SK-N-SH treated with all-trans-retinoic acid at 6 μM for 48 hours (cell line): ENCODE results near the gene ROBO1.

ENCODE experiments used
- ATAC-seq: fragments of 200-7000 bp; cut with Tn5 transposase; 3 replicates; pipeline ENCODE4 v1.9.1; 2020; ENCODE audit warnings: mild to moderate bottlenecking, moderate library complexity
- ARNTL ChIP-seq: fragments of 450-650 bp; formaldehyde crosslinking; IDR thresholded peaks from 2 replicates; pipeline ENCODE4 v1.5.0; 2020; ENCODE audit warnings: low read depth, mild to moderate bottlenecking, moderate library complexity, borderline replicate concordance
- BACH2 ChIP-seq: fragments of 250-450 bp; sonication (Bioruptor Pico); IDR thresholded peaks from 2 replicates; pipeline ENCODE4 v1.9.0; 2021; ENCODE audit warnings: mild to moderate bottlenecking, borderline replicate concordance
- CSDC2 ChIP-seq: fragments of 250-450 bp; sonication (Bioruptor Pico); IDR thresholded peaks from 2 replicates; pipeline ENCODE4 v1.5.0; 2020; ENCODE audit warnings: mild to moderate bottlenecking, moderate library complexity
- ESRRG ChIP-seq: fragments of 250-450 bp; sonication (Bioruptor Pico); IDR thresholded peaks from 2 replicates; pipeline ENCODE4 v1.6.1; 2021; ENCODE audit warnings: mild to moderate bottlenecking
- GLIS3 ChIP-seq: fragments of 250-450 bp; sonication (Bioruptor Pico); IDR thresholded peaks from 2 replicates; pipeline ENCODE4 v1.5.0; 2020; ENCODE audit warnings: mild to moderate bottlenecking, moderate library complexity
- ISL1 ChIP-seq: fragments of 250-450 bp; sonication (Bioruptor Pico); IDR thresholded peaks from 2 replicates; pipeline ENCODE4 v2.1.2; 2022; ENCODE audit warnings: mild to moderate bottlenecking, moderate library complexity
- OSR1 ChIP-seq: fragments of 250-450 bp; sonication (Bioruptor Pico); IDR thresholded peaks from 2 replicates; pipeline ENCODE4 v1.8.0; 2022; ENCODE audit warnings: moderate library complexity, mild to moderate bottlenecking, inconsistent platforms
- PATZ1 ChIP-seq: fragments of 250-450 bp; sonication (Bioruptor Pico); IDR thresholded peaks from 2 replicates; pipeline ENCODE4 v1.8.0; 2020; ENCODE audit warnings: mild to moderate bottlenecking, moderate library complexity, borderline replicate concordance
- POU6F1 ChIP-seq: fragments of 250-450 bp; sonication (Bioruptor Pico); IDR thresholded peaks from 2 replicates; pipeline ENCODE4 v1.8.0; 2021; ENCODE audit warnings: low read depth, mild to moderate bottlenecking, moderate library complexity, borderline replicate concordance
- PPARA ChIP-seq: fragments of 250-450 bp; sonication (Bioruptor Pico); IDR thresholded peaks from 2 replicates; pipeline ENCODE4 v1.5.0; 2020; ENCODE audit warnings: mild to moderate bottlenecking, borderline replicate concordance
- RARB ChIP-seq: fragments of 250-450 bp; sonication (Bioruptor Pico); IDR thresholded peaks from 2 replicates; pipeline ENCODE4 v1.8.0; 2021; ENCODE audit warnings: mild to moderate bottlenecking, moderate library complexity
- SNAI2 ChIP-seq: fragments of 250-450 bp; sonication (Bioruptor Pico); IDR thresholded peaks from 2 replicates; pipeline ENCODE4 v1.5.0; 2020; ENCODE audit warnings: mild to moderate bottlenecking, moderate library complexity
- TCF4 ChIP-seq: fragments of 250-450 bp; sonication (Bioruptor Pico); IDR thresholded peaks from 2 replicates; pipeline ENCODE4 v1.8.0; 2021; ENCODE audit warnings: mild to moderate bottlenecking, moderate library complexity, borderline replicate concordance
- TOX ChIP-seq: fragments of 250-450 bp; sonication (Bioruptor Pico); IDR thresholded peaks from 2 replicates; pipeline ENCODE4 v1.8.0; 2021; ENCODE audit warnings: mild to moderate bottlenecking, moderate library complexity, borderline replicate concordance
- ZC3H10 ChIP-seq: fragments of 250-450 bp; sonication (Bioruptor Pico); IDR thresholded peaks from 2 replicates; pipeline ENCODE4 v1.5.1; 2021; ENCODE audit warnings: mild to moderate bottlenecking, moderate library complexity
- ZFP3 ChIP-seq: fragments of 250-450 bp; sonication (Bioruptor Pico); IDR thresholded peaks from 2 replicates; pipeline ENCODE4 v1.5.0; 2020; ENCODE audit warnings: mild to moderate bottlenecking, moderate library complexity
- ZFP30 ChIP-seq: fragments of 450-650 bp; formaldehyde crosslinking; IDR thresholded peaks from 2 replicates; pipeline ENCODE4 v1.5.0; 2022; ENCODE audit warnings: mild to moderate bottlenecking, moderate library complexity
- ZNF565 ChIP-seq: fragments of 450-650 bp; formaldehyde crosslinking; conservative IDR thresholded peaks from 2 replicates; pipeline ENCODE4 v1.5.0; 2020; ENCODE audit warnings: low read depth, mild to moderate bottlenecking, moderate library complexity
- ZNF8 ChIP-seq: fragments of 450-650 bp; formaldehyde crosslinking; IDR thresholded peaks from 2 replicates; pipeline ENCODE4 v1.5.0; 2020; ENCODE audit warnings: mild to moderate bottlenecking, moderate library complexity
- TF ChIP-seq, protein P1 (sequence below): fragments of 250-450 bp; sonication (Bioruptor Pico); IDR thresholded peaks from 2 replicates; pipeline ENCODE4 v1.5.0; 2020; ENCODE audit warnings: mild to moderate bottlenecking, moderate library complexity
- TF ChIP-seq, protein P2 (sequence below): fragments of 250-450 bp; sonication (Bioruptor Pico); IDR thresholded peaks from 2 replicates; pipeline ENCODE4 v1.5.1; 2021; ENCODE audit warnings: mild to moderate bottlenecking, moderate library complexity
- TF ChIP-seq, protein P3 (sequence below): fragments of 250-450 bp; sonication (Bioruptor Pico); IDR thresholded peaks from 2 replicates; pipeline ENCODE4 v1.5.1; 2020; ENCODE audit warnings: low read depth, mild to moderate bottlenecking, moderate library complexity

ROBO1 gene

GRCh38 chr3:78941587-78941986 is 826.2 kb downstream of the ROBO1 start (continued):
- TF ChIP-seq, protein P1, sequence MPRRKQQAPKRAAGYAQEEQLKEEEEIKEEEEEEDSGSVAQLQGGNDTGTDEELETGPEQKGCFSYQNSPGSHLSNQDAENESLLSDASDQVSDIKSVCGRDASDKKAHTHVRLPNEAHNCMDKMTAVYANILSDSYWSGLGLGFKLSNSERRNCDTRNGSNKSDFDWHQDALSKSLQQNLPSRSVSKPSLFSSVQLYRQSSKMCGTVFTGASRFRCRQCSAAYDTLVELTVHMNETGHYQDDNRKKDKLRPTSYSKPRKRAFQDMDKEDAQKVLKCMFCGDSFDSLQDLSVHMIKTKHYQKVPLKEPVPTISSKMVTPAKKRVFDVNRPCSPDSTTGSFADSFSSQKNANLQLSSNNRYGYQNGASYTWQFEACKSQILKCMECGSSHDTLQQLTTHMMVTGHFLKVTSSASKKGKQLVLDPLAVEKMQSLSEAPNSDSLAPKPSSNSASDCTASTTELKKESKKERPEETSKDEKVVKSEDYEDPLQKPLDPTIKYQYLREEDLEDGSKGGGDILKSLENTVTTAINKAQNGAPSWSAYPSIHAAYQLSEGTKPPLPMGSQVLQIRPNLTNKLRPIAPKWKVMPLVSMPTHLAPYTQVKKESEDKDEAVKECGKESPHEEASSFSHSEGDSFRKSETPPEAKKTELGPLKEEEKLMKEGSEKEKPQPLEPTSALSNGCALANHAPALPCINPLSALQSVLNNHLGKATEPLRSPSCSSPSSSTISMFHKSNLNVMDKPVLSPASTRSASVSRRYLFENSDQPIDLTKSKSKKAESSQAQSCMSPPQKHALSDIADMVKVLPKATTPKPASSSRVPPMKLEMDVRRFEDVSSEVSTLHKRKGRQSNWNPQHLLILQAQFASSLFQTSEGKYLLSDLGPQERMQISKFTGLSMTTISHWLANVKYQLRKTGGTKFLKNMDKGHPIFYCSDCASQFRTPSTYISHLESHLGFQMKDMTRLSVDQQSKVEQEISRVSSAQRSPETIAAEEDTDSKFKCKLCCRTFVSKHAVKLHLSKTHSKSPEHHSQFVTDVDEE (CRISPR knock-in tag), result no peak
- no peak for TF ChIP-seq GLIS3 (CRISPR knock-in tag)
- no peak for TF ChIP-seq OSR1 (CRISPR knock-in tag)
- TF ChIP-seq, all 23 proteins: peak for 0

- no peak for ATAC-seq
- no peak for TF ChIP-seq ZFP30 (CRISPR knock-in tag)
- TF ChIP-seq PPARA (CRISPR knock-in tag), result no peak
- no peak for TF ChIP-seq OSR1 (CRISPR knock-in tag)
- TF ChIP-seq ESRRG (CRISPR knock-in tag), result no peak
- TF ChIP-seq, protein P2, sequence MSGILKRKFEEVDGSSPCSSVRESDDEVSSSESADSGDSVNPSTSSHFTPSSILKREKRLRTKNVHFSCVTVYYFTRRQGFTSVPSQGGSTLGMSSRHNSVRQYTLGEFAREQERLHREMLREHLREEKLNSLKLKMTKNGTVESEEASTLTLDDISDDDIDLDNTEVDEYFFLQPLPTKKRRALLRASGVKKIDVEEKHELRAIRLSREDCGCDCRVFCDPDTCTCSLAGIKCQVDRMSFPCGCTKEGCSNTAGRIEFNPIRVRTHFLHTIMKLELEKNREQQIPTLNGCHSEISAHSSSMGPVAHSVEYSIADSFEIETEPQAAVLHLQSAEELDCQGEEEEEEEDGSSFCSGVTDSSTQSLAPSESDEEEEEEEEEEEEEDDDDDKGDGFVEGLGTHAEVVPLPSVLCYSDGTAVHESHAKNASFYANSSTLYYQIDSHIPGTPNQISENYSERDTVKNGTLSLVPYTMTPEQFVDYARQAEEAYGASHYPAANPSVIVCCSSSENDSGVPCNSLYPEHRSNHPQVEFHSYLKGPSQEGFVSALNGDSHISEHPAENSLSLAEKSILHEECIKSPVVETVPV, result no peak
- no peak for TF ChIP-seq SNAI2 (CRISPR knock-in tag)
- TF ChIP-seq ZNF565, result no peak
- TF ChIP-seq CSDC2 (CRISPR knock-in tag), result no peak
- TF ChIP-seq BACH2 (CRISPR knock-in tag), result no peak
- TF ChIP-seq ZFP3, result no peak
- no peak for TF ChIP-seq ARNTL
- TF ChIP-seq POU6F1, result no peak
- TF ChIP-seq PATZ1 (CRISPR knock-in tag), result no peak
- no peak for TF ChIP-seq GLIS3 (CRISPR knock-in tag)
- no peak for TF ChIP-seq ZC3H10 (CRISPR knock-in tag)
- TF ChIP-seq RARB, result no peak
- no peak for TF ChIP-seq TCF4
- TF ChIP-seq, protein P3, sequence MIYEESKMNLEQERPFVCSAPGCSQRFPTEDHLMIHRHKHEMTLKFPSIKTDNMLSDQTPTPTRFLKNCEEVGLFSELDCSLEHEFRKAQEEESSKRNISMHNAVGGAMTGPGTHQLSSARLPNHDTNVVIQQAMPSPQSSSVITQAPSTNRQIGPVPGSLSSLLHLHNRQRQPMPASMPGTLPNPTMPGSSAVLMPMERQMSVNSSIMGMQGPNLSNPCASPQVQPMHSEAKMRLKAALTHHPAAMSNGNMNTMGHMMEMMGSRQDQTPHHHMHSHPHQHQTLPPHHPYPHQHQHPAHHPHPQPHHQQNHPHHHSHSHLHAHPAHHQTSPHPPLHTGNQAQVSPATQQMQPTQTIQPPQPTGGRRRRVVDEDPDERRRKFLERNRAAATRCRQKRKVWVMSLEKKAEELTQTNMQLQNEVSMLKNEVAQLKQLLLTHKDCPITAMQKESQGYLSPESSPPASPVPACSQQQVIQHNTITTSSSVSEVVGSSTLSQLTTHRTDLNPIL (CRISPR knock-in tag), result no peak
Measured at GRCh38 chr3:78940626-78941025, 827.2 kb downstream of the ROBO1 start.

- ATAC-seq, result no peak
- no peak for TF ChIP-seq OSR1 (CRISPR knock-in tag)
- no peak for TF ChIP-seq SNAI2 (CRISPR knock-in tag)
- TF ChIP-seq ARNTL, result no peak
Measured at GRCh38 chr3:78940128-78940527, 827.7 kb downstream of the ROBO1 start.

- no peak for ATAC-seq
- TF ChIP-seq ISL1 (CRISPR knock-in tag), result no peak
- TF ChIP-seq RARB, result no peak
- no peak for TF ChIP-seq ZNF8 (CRISPR knock-in tag)
- no peak for TF ChIP-seq POU6F1
- no peak for TF ChIP-seq CSDC2 (CRISPR knock-in tag)
- no peak for TF ChIP-seq BACH2 (CRISPR knock-in tag)
- TF ChIP-seq TOX (CRISPR knock-in tag), result no peak
- no peak for TF ChIP-seq GLIS3 (CRISPR knock-in tag)
- TF ChIP-seq, protein P3 (CRISPR knock-in tag), result no peak
- no peak for TF ChIP-seq ARNTL
- no peak for TF ChIP-seq ZC3H10 (CRISPR knock-in tag)
- no peak for TF ChIP-seq ZFP30 (CRISPR knock-in tag)
Measured at GRCh38 chr3:78937475-78937874, 830.3 kb downstream of the ROBO1 start.
